Esophagus squamous epithelium (tissue), 5 donors: ENCODE results near the gene CCDC200. TPM values are rescaled to one million over a fixed set of nuclear protein-coding genes. Genes with fewer than 3 reads are reported as not detected.

Experiments
- DNase-seq: peaks from one replicate; lab custom pipeline; 2025; lab: John Stamatoyannopoulos, UW
- H3K27ac ChIP-seq, 4 donors: fragments of 200-600 bp; sonication (generic); one replicate each; pipeline ENCODE4 v1.5.1; 2016 to 2019; ENCODE audit warnings: mild to moderate bottlenecking in 1 of 4
- H3K27me3 ChIP-seq, 4 donors: fragments of 200-600 bp; sonication (generic); 1 replicate in 3 of 4; 2 replicates in 1 of 4; pipeline versions ENCODE4 v1.5.1 to v1.6.0; 2017 to 2021; ENCODE audit warnings: antibody characterized with exemption in 1 of 4
- H3K36me3 ChIP-seq, 3 donors: fragments of 200-600 bp; sonication (generic); one replicate each; pipeline ENCODE4 v1.5.1; 2016 to 2019
- H3K4me1 ChIP-seq, 3 donors: fragments of 200-600 bp; sonication (generic); one replicate each; pipeline ENCODE4 v1.5.1; 2017 to 2019
- H3K4me3 ChIP-seq, 4 donors: fragments of 200-600 bp; sonication (generic); 1 replicate in 3 of 4; 2 replicates in 1 of 4; pipeline ENCODE4 v1.5.1; 2016 to 2019; ENCODE audit warnings: mild to moderate bottlenecking in 2 of 4, moderate library complexity in 1 of 4
- H3K9me3 ChIP-seq, 3 donors: fragments of 200-600 bp; sonication (generic); one replicate each; pipeline ENCODE4 v1.5.1; 2016 to 2019
- CTCF ChIP-seq, 6 experiments: fragments of 450-650 bp in 4 of 6; fragments of 200-600 bp in 2 of 6; sonication (generic) in 2 of 6; IDR thresholded peaks; one replicate each; pipeline ENCODE4 v1.5.1; 2016 to 2019; ENCODE audit warnings: antibody characterized with exemption in 6 of 6, mild to moderate bottlenecking in 4 of 6, moderate library complexity in 4 of 6
- POLR2A ChIP-seq, 4 donors: fragments of 450-650 bp; IDR thresholded peaks; one replicate each; pipeline ENCODE4 v1.6.1; 2017; ENCODE audit warnings: antibody characterized with exemption in 4 of 4, mild to moderate bottlenecking in 4 of 4, moderate library complexity in 3 of 4
- WGBS, 2 donors: methylation state at CpG; one replicate each; pipeline ENCODE4 v1.1.5; 2018; 5-methylcytosine and 5-hydroxymethylcytosine counted together
- intact Hi-C: fragments of 100-400 bp; cut with DNase I; formaldehyde crosslinking; loops from one replicate; pipeline ENCODE4 v1.15.0; 2022
- total RNA-seq, 4 donors: library from RNA; depleted of rRNA; stranded (reverse); fragments of >200 nt; gene quantifications; one replicate each; pipeline ENCODE4 v1.1.0, GENCODE V29; 2016
- donor health status: DM: yes; HTN: yes; CAD: no.

The CCDC200 gene
- total RNA-seq, 4 donors from 2014 or later = not detected

DNA sequence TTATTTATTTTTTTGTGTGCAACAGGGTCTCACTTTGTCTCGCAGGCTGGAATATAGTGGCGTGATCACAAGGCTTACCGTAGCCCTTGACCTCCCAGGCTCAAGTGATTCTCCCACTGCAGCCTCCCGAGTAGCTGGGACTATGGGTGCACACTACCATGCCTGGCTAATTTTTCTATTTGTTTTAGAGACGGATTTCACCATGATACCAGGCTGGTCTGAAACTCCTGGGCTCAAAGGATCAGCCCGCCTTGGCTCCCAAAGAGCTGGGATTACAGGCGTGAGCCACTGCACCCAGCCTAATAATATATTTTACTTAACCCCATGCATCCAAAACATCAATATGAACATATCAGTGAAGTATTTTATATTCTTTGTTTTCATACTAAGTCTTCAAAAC is 2.0 kb downstream of the CCDC200 start:
- no peaks in the 10 kb centered on the region for H3K27me3 ChIP-seq
- H3K4me1 ChIP-seq = no peaks in the 10 kb centered on the region
- no peak for DNase-seq
- intact Hi-C loops = no loop called here
- TF ChIP-seq POLR2A (IDR thresholded peaks at IDR 0.05) (no peak), CTCF (IDR thresholded peaks at IDR 0.05) (no peak)
- no peak overlapping the region for H3K27ac ChIP-seq
- WGBS, 2 donors = 88 to 90% methylated on average over 7 of the region's 7 CpGs
- H3K36me3 ChIP-seq = peaks cover 0 to 15% (median 0%) of the 10 kb centered on the region in 3 donors
- H3K9me3 ChIP-seq = no peaks in the 10 kb centered on the region
- H3K4me3 ChIP-seq = no peak overlapping the region

GRCh38 chr17:43224146-43224705 is 4.2 kb downstream of the CCDC200 start:
- no peak for DNase-seq
- intact Hi-C loops = no loop called here
- WGBS, 2 donors = 83 to 100% methylated on average over 3 to 4 of the region's 7 CpGs
- no peaks in the 10 kb centered on the region for H3K27me3 ChIP-seq
- H3K36me3 ChIP-seq = peaks cover 0 to 15% (median 0%) of the 10 kb centered on the region in 3 donors
- no peak overlapping the region for H3K27ac ChIP-seq
- TF ChIP-seq POLR2A (IDR thresholded peaks at IDR 0.05) (no peak), CTCF (IDR thresholded peaks at IDR 0.05) (no peak)
- no peaks in the 10 kb centered on the region for H3K9me3 ChIP-seq
- H3K4me1 ChIP-seq = no peaks in the 10 kb centered on the region
- H3K4me3 ChIP-seq = no peak overlapping the region

- 81 to 94% methylated on average over 2 to 8 of the region's 9 CpGs for WGBS, 2 donors
- DNase-seq = no peak
- H3K4me3 ChIP-seq = no peak overlapping the region
- H3K27ac ChIP-seq = no peak overlapping the region
- TF ChIP-seq POLR2A (IDR thresholded peaks at IDR 0.05) (no peak), CTCF (IDR thresholded peaks at IDR 0.05) (no peak)
- intact Hi-C loops = no loop called here
- H3K27me3 ChIP-seq = no peaks in the 10 kb centered on the region
- no peaks in the 10 kb centered on the region for H3K9me3 ChIP-seq
- peaks cover 0 to 44% (median 0%) of the 10 kb centered on the region in 3 donors for H3K36me3 ChIP-seq
- no peaks in the 10 kb centered on the region for H3K4me1 ChIP-seq
Observed at GRCh38 chr17:43220511-43221125, 7.8 kb downstream of the CCDC200 start.

DNA sequence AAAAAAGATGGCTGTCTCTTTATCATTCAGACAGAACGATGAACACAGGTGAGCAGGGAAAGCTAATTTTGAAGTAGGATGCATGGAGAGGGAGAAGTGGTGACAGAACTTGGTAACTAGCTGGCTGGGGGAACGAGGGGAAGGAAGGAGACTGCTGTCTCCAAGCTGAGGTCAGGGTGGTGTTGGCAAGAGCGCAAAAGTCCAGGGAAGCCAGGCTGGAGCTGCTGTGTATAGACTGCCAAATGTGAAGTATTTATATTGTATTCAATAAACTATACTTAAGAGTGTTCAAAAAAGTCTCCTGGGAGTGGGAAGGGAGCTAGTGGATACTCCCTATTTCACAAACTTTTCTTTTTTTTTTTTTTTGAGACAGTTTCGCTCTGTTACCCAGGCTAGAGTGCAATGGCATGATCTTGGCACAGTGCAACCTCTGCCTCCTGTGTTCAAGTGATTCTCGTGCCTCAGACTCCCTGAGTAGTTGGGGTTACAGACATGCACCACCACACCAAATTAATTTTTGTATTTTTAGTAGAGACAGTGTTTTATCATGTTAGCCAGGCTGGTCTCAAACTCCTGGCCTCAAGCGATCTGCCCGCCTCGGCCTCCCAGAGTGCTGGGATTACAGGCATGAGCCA is 8.6 kb downstream of the CCDC200 start:
- no peak for DNase-seq
- Histone ChIP-seq H3K36me3 (peaks cover 0 to 47% (median 0%) of the 10 kb centered on the region in 3 donors), H3K4me1 (no peaks in the 10 kb centered on the region), H3K4me3 (no peak overlapping the region), H3K27ac (no peak overlapping the region), H3K27me3 (no peaks in the 10 kb centered on the region), H3K9me3 (no peaks in the 10 kb centered on the region)
- WGBS, 2 donors = 61 to 69% methylated on average over 8 of the region's 8 CpGs
- TF ChIP-seq POLR2A (IDR thresholded peaks at IDR 0.05) (no peak), CTCF (IDR thresholded peaks at IDR 0.05) (no peak)
- intact Hi-C loops = no loop called here

DNA sequence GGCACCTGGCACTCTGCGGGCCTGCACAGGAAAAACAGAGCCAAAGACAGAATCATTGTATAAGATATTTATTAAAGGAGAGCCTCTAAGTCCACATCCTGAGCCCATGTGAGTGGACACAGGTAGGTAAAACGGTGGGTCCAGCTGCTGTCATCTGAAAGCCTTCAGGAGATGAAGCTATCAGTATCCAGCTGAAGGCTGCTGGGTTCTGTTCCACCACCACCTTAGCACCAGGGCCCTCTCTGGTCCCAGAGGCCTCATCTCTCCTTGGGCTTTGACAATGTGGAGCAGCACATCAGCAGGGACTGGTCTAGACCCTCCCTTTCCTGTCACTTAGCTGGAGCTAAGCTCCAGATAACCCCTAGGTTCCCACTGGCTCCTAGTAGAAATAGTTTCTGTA is 9.4 kb downstream of the CCDC200 start:
- WGBS, 2 donors = 93 to 100% methylated on average over 2 of the region's 2 CpGs
- no peak overlapping the region for H3K27ac ChIP-seq
- H3K9me3 ChIP-seq = no peaks in the 10 kb centered on the region
- H3K27me3 ChIP-seq = no peaks in the 10 kb centered on the region
- H3K4me3 ChIP-seq = no peak overlapping the region
- no peak for DNase-seq
- TF ChIP-seq POLR2A (IDR thresholded peaks at IDR 0.05) = no peak
- no peak for TF ChIP-seq CTCF (IDR thresholded peaks at IDR 0.05)
- no peaks in the 10 kb centered on the region for H3K4me1 ChIP-seq
- H3K36me3 ChIP-seq = peaks cover 0 to 38% (median 0%) of the 10 kb centered on the region in 3 donors
- intact Hi-C loops = no loop called here
